NCI-H146 treated with DMSO at 0.1 percent for 48 hours (cell line): ENCODE measurements around the gene WDR33.
"Not testable (repeated sequence)": the region's sequence is repeated elsewhere in the genome, so short reads cannot be mapped to it uniquely, and the experiment has no call there.

Source experiments
- DNase-seq: peaks from one replicate; lab custom pipeline; 2025; ENCODE audit not compliant: unreplicated experiment; lab: John Stamatoyannopoulos, UW

WDR33 gene

GRCh38 chr2:127769587-127769986 lies 41.4 kb downstream of the WDR33 start:
- DNase-seq = no peak

GRCh38 chr2:127768775-127769479 lies 42.0 kb downstream of the WDR33 start:
- DNase-seq = no peak

DNA sequence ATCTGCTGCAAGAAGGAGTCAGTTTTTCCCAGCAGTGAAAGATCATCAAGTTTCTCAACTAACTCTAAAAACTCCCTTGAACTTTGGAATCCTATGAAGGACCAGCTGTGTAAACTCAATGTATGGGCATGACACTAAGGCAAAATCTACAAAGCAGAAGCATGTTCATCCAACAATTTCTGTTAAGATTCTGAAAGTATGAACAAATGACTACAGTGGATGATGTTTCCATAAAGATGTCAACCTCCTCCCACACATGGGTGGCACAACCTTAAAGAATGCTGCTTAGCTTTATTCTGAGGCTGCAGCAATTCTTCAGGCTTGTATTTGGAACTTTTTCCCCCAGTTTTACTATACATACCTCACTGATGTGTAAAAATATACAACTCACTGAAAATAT lies 47.2 kb downstream of the WDR33 start:
- DNase-seq = no peak

DNA sequence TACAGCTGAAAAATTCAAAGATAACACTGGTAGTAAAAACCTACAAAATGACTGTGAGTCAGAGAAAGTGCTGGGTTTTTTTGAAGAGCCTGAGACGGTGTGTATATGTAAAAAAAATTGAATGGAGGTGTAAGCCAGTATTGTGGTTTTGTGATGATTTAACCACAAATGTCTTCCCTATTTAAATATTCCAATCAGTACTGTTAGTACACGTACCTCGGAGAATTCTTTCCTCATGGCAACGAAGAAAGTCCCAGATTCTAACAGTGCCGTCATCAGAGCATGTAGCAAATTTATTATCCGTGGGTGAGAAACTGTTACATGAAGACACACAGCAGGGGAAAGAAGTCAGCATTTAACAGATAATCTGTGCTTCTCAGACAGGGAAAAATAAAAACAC lies 48.1 kb downstream of the WDR33 start:
- no peak for DNase-seq

GRCh38 chr2:127762441-127762840 lies 48.5 kb downstream of the WDR33 start:
- no peak for DNase-seq

DNA sequence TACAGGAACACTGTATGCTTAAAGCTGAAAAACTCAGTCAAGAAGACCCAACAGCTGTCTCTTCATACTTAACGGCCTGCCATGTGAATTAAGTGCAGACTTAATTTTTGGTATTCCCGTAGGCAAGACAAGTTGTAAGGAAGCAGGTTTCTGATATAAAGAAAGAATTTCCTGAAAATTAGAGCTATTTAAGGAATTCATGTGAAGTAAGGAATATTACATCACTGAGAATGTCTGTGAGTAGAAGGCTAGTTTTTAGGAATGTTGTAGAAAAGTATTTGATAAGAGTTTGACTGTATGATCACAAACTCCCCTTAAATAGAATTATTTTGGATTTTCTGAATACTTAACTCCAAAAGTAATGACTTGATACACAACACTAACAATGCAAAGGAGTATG lies 51.0 kb downstream of the WDR33 start:
- DNase-seq = no peak

DNA sequence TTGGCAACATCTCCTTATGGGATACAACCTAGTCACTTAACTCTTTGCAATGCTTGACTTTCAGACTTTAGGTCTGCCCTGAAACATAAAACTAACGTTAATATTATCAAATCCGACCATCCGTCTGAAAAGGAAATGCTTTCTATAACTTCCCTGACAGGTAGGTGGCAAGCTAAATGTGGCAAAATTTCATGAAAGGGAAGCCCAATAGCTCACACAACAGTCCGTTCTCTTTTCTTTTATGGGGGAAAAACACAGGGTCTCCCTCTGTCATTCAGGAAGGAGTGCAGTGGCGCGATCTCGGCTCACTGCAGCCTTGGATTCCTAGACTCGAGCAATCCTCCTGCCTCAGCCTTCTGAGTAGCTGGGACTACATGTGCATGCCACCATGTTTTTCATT lies 56.8 kb downstream of the WDR33 start:
- no peak for DNase-seq

DNA sequence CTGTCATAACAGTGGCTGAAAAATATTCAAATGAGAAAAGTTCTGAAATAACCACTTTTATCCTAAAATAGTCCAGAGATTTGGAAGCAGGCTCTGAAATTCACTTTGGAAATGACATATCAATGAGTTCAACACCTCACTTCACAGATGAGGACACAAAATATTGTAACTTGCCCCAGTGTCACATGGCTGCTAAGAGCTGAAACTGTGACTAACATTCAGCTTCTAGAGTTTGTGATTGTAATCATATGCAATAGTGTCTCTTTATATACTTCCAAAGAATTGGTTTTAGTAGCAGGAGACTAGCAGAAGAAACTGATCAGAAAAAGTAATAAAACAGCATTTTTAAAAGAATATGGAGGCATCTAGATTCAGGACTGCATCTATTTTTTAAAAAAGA lies 57.6 kb downstream of the WDR33 start:
- DNase-seq = no peak

DNA sequence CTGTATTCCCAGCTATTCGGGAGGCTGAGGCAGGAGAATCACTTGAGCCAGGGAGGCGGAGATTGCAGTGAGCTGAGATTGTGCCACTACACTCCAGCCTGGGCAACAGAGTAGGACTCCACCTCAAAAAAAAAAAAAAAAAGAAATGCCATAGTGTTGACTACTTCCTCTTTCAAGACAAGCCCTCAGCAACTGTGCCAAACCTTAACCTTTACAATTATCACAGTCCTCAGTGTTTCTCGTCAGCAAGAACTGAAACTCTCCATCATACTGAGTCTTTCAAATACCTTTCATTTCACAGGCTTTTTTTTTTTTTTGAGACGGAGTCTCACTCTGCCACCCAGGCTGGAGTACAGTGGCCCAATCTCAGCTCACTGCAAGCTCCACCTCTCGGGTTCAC lies 61.4 kb downstream of the WDR33 start:
- DNase-seq = not testable (repeated sequence)

- DNase-seq = no peak
Measured at GRCh38 chr2:127747621-127748020, 63.4 kb downstream of the WDR33 start.

DNA sequence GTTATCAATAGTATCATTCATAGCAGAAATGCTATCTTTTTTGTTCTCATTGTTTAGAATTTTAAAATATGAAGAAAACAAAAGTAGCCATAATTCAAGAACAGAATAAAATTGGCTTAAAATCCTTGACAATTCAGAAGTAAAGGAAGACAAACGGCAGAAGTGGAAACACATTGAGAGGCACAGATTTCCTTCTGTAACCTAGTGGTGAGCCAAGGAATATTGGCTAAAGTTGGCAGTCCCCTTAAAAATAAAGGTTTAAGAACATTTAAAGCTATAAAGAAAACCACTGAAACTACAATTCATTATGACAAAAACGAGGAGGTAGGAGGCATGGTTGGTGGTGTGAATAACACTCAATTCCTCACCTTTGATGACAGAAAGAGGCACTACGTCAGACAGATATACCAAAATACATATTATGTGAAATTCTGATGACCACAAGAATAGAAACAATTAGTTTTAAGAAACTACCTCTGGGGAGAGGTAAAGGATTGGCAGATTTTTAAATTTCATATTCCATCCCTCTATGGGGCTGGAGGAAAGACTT lies 67.4 kb downstream of the WDR33 start:
- DNase-seq = no peak

DNA sequence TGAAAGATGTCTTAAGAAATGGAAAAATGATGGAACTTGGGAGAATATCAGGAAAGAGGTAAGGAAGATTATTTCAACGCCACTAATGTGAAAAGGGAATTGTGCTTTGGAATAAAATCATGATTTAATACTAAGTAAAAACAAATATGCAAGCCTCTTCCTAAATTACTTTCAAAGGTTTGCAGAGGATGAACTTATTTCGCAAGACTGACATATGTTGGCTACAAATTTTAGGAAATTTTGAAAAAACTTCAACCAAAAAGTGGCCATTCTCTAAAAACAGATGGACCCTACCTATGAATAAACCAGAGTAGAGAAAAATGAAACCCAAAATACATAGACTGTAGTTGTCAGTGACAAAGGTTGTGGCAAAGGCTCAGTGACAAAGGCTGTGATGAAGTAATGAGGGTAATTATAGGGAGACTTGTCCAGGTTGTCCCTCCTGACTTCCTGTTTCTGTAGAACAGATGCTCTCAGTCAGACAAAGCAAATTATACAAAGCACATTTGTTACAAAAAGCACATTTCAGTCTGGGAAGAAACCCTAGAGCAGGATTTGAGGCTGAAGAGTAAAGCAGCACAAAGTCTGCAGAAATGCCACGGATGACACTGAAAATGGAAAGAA lies 70.2 kb downstream of the WDR33 start:
- DNase-seq = peak; percentile 88

GRCh38 chr2:127739800-127740199 lies 71.2 kb downstream of the WDR33 start:
- no peak for DNase-seq

GRCh38 chr2:127737892-127738291 lies 73.1 kb downstream of the WDR33 start:
- DNase-seq = no peak

DNA sequence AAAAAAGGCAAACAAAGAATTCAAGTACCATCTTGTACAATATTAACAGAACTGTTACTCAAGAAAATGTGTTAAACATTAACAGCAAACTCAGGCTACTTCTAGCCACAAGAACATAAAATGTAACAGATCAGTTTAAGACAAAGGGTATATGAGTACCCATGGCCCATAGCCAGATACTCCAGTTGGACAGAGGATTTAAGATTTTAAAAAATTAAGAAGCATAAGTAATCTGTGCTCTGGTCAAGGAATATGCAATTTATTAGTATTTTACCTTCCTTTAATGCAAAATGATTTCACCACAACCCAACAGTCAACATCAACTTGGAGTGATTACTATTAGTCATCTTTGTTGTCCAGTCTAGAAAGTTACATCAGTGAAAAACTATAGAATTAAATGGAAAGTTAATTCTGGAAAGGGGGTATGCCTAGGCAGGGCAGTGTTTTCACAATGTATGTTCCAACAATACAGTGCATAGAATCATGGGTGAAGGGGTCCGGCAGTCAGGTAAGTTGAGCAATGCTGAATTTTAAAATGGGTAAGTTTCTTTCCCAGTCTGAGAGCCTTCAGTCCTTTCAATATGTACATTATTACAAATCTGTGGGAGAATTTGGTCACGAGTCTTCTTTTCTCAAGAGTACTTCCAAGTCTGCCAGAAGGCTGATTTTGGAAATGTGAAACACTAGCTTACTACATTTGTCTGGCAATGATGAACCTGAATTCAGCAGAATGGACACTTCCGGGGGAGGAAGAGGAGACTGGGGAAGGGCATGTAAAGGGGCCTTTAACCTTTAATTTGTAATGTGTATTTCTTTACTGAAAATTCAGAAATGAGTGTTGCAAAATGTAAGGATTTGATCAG lies 75.2 kb downstream of the WDR33 start:
- DNase-seq = no peak

- DNase-seq = no peak
Measured at GRCh38 chr2:127735044-127735443, 75.9 kb downstream of the WDR33 start.

GRCh38 chr2:127733816-127734537 lies 77.0 kb downstream of the WDR33 start:
- DNase-seq = no peak

- no peak for DNase-seq
Measured at GRCh38 chr2:127733113-127733815, 77.7 kb downstream of the WDR33 start.

- DNase-seq = no peak
Measured at GRCh38 chr2:127726158-127726880, 84.7 kb downstream of the WDR33 start.

DNA sequence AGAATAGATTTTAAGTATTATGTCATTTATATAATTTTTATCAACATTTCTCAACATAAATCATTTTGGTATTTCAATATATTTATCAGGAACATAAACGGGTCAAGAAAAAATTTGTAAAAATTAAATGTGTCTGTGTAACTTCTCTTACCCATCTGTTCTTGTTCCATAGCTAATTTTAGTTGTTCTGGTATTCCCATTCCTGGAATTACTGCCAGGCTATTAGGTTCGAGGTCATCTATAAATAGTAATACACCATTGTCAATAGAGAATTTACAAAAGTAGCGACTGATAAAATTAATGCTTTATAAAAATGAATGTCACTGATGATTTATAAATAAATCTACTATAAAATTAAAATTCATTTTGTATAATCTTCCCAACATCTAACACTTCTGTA lies 88.2 kb downstream of the WDR33 start:
- no peak for DNase-seq
